ENCODE data around the gene ZFHX3.

ZFHX3 gene

DNA sequence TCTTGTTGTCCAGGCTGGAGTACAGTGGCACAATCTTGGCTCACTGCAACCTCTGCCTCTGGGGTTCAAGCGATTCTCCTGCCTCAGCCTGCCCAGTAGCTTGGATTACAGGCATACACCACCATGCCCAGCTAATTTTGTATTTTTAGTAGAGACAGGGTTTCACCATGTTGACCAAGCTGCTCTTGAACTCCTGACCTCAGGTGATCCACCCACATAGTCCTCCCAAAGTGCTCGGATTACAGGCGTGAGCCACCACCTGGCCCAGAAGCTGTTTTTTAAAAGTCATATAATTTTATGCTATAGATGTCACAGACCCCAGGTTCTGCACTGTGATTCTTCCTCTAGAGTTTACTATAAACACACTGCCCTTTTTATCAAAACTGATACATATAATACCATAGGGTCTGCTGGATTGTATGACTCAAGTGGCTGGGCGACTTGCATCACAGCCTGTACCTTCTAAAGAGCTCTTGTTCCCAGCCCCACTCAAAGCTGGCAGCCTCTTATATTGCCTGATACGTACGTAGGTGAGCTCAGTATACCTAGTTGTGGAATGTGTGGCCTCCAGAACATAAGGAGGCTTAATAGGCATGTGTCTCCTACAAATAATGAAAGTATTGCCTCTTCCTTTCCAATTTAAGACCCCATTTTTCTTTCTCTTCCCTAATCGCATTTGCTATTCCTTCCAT, 295.8 kb downstream of the ZFHX3 start:
- Histone ChIP-seq H3K4me1 (no peaks in the 10 kb centered on the region), H3K9me3 (no peaks in the 10 kb centered on the region), H3K4me3 (ENCODE audit: low read depth, low read length) (no peak overlapping the region), H3K27me3 (no peaks in the 10 kb centered on the region), H3K36me3 (no peaks in the 10 kb centered on the region)
- TF ChIP-seq, protein P1, sequence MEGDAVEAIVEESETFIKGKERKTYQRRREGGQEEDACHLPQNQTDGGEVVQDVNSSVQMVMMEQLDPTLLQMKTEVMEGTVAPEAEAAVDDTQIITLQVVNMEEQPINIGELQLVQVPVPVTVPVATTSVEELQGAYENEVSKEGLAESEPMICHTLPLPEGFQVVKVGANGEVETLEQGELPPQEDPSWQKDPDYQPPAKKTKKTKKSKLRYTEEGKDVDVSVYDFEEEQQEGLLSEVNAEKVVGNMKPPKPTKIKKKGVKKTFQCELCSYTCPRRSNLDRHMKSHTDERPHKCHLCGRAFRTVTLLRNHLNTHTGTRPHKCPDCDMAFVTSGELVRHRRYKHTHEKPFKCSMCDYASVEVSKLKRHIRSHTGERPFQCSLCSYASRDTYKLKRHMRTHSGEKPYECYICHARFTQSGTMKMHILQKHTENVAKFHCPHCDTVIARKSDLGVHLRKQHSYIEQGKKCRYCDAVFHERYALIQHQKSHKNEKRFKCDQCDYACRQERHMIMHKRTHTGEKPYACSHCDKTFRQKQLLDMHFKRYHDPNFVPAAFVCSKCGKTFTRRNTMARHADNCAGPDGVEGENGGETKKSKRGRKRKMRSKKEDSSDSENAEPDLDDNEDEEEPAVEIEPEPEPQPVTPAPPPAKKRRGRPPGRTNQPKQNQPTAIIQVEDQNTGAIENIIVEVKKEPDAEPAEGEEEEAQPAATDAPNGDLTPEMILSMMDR (IDR thresholded peaks at IDR 0.05; ENCODE audit: low read depth, low read length): no peak
- DNase-seq: no peak

GRCh38 chr16:72751076-72751475, 296.9 kb downstream of the ZFHX3 start:
- H3K36me3 ChIP-seq: no peaks in the 10 kb centered on the region
- TF ChIP-seq, protein P1 (IDR thresholded peaks at IDR 0.05; ENCODE audit: low read depth, low read length): no peak
- DNase-seq: no peak
- H3K9me3 ChIP-seq: no peaks in the 10 kb centered on the region
- H3K4me3 ChIP-seq (ENCODE audit: low read depth, low read length): no peak overlapping the region
- no peaks in the 10 kb centered on the region for H3K4me1 ChIP-seq
- H3K27me3 ChIP-seq: no peaks in the 10 kb centered on the region

DNA sequence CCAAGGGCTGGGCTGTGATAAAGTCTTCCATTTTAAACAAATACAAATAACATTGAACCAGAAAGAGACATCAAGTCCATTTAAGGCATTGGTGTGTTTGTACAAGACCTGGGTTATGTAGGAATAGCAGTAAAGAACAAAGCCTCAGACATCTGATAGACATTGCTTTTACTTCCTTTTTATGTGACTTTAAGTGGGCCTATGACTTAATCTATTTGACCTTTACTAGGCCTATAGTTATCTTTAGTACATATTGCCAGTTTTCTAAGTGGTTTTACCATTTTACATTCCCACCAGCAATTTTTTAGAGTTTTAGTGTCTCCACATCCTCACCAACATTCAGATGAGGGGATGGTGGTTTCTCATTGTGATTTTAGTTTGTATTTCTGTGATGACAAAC, 298.8 kb downstream of the ZFHX3 start:
- no peak for DNase-seq
- Histone ChIP-seq H3K9me3 (no peaks in the 10 kb centered on the region), H3K4me1 (peaks cover under 1% of the 10 kb centered on the region; the same call in 1 of the 2 replicates), H3K4me3 (ENCODE audit: low read depth, low read length) (no peak overlapping the region), H3K27me3 (no peaks in the 10 kb centered on the region), H3K36me3 (no peaks in the 10 kb centered on the region)
- TF ChIP-seq, protein P1 (IDR thresholded peaks at IDR 0.05; ENCODE audit: low read depth, low read length): no peak

GRCh38 chr16:72744076-72744793, 303.7 kb downstream of the ZFHX3 start:
- H3K4me3 ChIP-seq (ENCODE audit: low read depth, low read length): no peak overlapping the region
- no peak for DNase-seq
- no peaks in the 10 kb centered on the region for H3K36me3 ChIP-seq
- H3K27me3 ChIP-seq: no peaks in the 10 kb centered on the region
- H3K9me3 ChIP-seq: no peaks in the 10 kb centered on the region
- TF ChIP-seq, protein P1 (IDR thresholded peaks at IDR 0.05; ENCODE audit: low read depth, low read length): no peak
- peaks cover 3% of the 10 kb centered on the region; the same call in 1 of the 2 replicates for H3K4me1 ChIP-seq

DNA sequence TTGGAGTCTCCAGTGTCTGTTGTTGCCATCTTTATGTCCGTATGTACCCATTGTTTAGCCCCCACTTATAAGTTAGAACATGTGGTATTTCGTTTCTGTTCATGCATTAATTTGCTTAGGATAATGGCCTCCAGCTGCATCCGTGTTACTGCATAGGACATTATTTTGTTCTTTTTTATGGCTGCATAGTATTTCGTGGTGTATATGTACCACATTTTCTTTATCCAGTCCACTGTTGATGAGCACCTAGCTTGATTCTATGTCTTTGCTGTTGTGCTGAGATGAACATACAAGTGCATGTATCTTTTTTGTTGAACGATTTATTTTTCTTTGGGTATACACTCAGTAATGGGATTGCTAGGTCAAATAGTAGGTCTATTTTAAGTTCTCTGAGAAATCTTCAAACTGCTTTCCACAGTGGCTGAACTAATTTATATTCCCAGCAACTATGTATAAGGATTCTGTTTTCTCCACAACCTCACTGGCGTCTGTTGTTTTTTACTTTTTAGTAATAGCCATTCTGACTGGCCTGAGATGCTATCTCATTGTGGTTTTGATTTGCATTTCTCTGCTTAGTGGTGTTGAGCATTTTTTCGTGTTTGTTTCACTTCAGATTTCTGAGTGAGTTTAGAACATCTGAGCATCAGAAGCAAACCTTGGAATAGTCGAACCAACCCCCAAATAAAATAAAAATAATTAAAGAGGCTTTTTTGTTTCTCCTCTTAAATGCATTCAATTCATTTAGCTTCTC, 304.7 kb downstream of the ZFHX3 start:
- DNase-seq: no peak
- TF ChIP-seq, protein P1 (IDR thresholded peaks at IDR 0.05; ENCODE audit: low read depth, low read length): no peak
- H3K27me3 ChIP-seq: no peaks in the 10 kb centered on the region
- H3K36me3 ChIP-seq: no peaks in the 10 kb centered on the region
- no peak overlapping the region for H3K4me3 ChIP-seq (ENCODE audit: low read depth, low read length)
- H3K9me3 ChIP-seq: no peaks in the 10 kb centered on the region
- peaks cover 3% of the 10 kb centered on the region; the same call in 1 of the 2 replicates for H3K4me1 ChIP-seq

Measured in BE2C (cell line).